K562 (cell line): ENCODE results near the gene AQP5. TPM values are rescaled to one million over a fixed set of nuclear protein-coding genes. Genes with fewer than 3 reads are reported as not detected.
A peak's percentile ranks its signal among the peaks of the same experiment; 100 is the strongest.

Source experiments
- HDGF ChIP-seq: fragments of 450-650 bp; IDR thresholded peaks from 2 replicates; pipeline ENCODE4 v1.6.1; 2016
- NFRKB ChIP-seq: fragments of 450-650 bp; IDR thresholded peaks from 2 replicates; pipeline ENCODE4 v1.6.1; 2016; ENCODE audit warnings: low read depth
- NRF1 ChIP-seq, 2 experiments: fragments of 450-650 bp; IDR thresholded peaks in 1 of 2; conservative IDR thresholded peaks in 1 of 2; 2 replicates each; pipeline ENCODE4 v1.6.1; 2014; ENCODE audit warnings: mild to moderate bottlenecking in 2 of 2
- POLR2H ChIP-seq: IDR thresholded peaks from 2 replicates; pipeline ENCODE4 v1.6.1; 2016; ENCODE audit warnings: missing genetic modification characterization, low read depth, mild to moderate bottlenecking, control low read depth, missing compliant biosample characterization, moderate library complexity
- RBM34 ChIP-seq: fragments of 200-400 bp; formaldehyde crosslinking; IDR thresholded peaks from 2 replicates; pipeline ENCODE4 v1.6.1; 2018; ENCODE audit warnings: low read length, borderline replicate concordance; ENCODE audit not compliant: insufficient read depth
- SMARCE1 ChIP-seq: fragments of 450-650 bp; IDR thresholded peaks from 2 replicates; pipeline ENCODE4 v1.7.1; 2016; ENCODE audit warnings: mild to moderate bottlenecking
- TAF9B ChIP-seq: fragments of 450-650 bp; IDR thresholded peaks from 2 replicates; pipeline ENCODE4 v1.6.1; 2018; ENCODE audit warnings: mild to moderate bottlenecking; ENCODE audit not compliant: partially characterized antibody
- ZNF24 ChIP-seq: fragments of 450-650 bp; IDR thresholded peaks from 2 replicates; pipeline ENCODE4 v1.6.1; 2016
- polyA plus RNA-seq, 8 experiments: library from polyadenylated mRNA; depleted of rRNA in 4 of 8; stranded (reverse) in 5 of 8; unstranded in 3 of 8; fragments of >200 nt; fragmentation: Nextera tagmentation in 2 of 8; fragmentation: Illumina TruSeq in 1 of 8; extraction: Ambion mirVana in 2 of 8; extraction: Trizol in 1 of 8; gene quantifications; 2 replicates each; pipeline versions ENCODE4 v1.2.1 to v1.2.3, GENCODE V29; 2011 to 2014; ENCODE audit warnings: inconsistent platforms in 1 of 8, missing spikeins in 1 of 8
- total RNA-seq, 7 experiments: library from RNA; depleted of rRNA in 6 of 7; stranded (reverse); fragments of >200 nt in 6 of 7; fragmentation: Illumina TruSeq in 2 of 7; extraction: Trizol in 2 of 7; gene quantifications; 2 replicates each; pipeline versions ENCODE4 v1.2.1 to v1.2.3, GENCODE V29; 2011 to 2021; ENCODE audit warnings: low replicate concordance in 1 of 7
- TF ChIP-seq, protein P1 (sequence below): sonication (generic); formaldehyde crosslinking; IDR thresholded peaks from 2 replicates; pipeline ENCODE4 v1.8.0; 2022; ENCODE audit warnings: mild to moderate bottlenecking, missing genetic modification reagents, borderline replicate concordance
- TF ChIP-seq, protein P2 (sequence below): fragments of 200-800 bp; sonication (Bioruptor generic); IDR thresholded peaks from 2 replicates; pipeline ENCODE4 v1.6.1; 2017; ENCODE audit warnings: missing genetic modification characterization, missing compliant biosample characterization
- TF ChIP-seq, protein P3 (sequence below): fragments of 200-600 bp; sonication (generic); IDR thresholded peaks from one replicate; pipeline ENCODE4 v1.6.1; 2012; ENCODE audit warnings: mild to moderate bottlenecking, low read depth, low read length, inconsistent platforms

The AQP5 gene
- total and polyA plus RNA-seq, 9 of the 15 experiments (the other 6 are each of a cell fraction or from before 2014, with no cell fraction given): not detected

DNA sequence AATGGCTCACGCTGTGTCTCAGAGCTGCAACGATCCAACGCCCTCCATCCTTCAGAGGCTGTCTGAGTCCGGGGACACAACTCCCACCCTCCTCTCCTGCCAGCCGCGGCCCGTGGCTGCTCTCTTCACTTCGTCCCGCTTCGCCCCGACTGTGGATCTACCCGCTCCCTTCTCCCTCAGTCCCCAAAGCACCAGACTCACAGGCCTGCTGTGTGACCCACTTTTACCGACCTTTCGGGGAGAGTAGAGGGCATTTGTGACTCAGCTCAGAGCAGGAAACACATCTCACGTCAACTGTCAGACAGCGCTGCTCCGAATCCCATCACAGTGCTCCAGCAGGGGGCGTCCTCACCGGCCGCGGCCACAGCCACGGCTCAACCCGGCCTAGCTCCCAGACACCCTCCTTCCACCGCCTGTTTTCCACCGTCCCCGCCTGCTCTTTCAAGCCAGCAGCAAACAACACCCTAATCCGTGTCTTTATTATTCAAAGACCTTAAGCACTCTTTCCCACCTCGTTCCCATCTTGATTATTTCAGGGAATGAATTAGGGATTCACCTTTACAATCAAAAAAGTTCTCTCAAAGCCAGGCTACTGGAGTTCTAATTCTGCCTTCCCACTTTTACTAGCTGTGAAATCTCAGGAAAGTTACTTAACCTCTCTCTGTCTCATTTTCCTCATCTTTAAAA lies 16.1 kb upstream of the AQP5 start (continued):
- TF ChIP-seq, protein P1, sequence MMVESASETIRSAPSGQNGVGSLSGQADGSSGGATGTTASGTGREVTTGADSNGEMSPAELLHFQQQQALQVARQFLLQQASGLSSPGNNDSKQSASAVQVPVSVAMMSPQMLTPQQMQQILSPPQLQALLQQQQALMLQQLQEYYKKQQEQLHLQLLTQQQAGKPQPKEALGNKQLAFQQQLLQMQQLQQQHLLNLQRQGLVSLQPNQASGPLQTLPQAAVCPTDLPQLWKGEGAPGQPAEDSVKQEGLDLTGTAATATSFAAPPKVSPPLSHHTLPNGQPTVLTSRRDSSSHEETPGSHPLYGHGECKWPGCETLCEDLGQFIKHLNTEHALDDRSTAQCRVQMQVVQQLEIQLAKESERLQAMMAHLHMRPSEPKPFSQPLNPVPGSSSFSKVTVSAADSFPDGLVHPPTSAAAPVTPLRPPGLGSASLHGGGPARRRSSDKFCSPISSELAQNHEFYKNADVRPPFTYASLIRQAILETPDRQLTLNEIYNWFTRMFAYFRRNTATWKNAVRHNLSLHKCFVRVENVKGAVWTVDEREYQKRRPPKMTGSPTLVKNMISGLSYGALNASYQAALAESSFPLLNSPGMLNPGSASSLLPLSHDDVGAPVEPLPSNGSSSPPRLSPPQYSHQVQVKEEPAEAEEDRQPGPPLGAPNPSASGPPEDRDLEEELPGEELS (CRISPR knock-in tag): no peak
- TF ChIP-seq NFRKB (no peak), SMARCE1 (peak; percentile 73), HDGF (0 out of 2 replicates have a peak, but pooled peaks have one; percentile 86), NRF1 (conservative IDR thresholded peaks at IDR 0.05 in 1 of 2, IDR thresholded peaks at IDR 0.05 in 1 of 2) (no peak; a peak in 1 of 4 replicates), TAF9B (no peak), RBM34 (no peak), POLR2H (tag) (no peak), ZNF24 (0 out of 2 replicates have a peak, but pooled peaks have one; percentile 38)
- TF ChIP-seq, protein P2, sequence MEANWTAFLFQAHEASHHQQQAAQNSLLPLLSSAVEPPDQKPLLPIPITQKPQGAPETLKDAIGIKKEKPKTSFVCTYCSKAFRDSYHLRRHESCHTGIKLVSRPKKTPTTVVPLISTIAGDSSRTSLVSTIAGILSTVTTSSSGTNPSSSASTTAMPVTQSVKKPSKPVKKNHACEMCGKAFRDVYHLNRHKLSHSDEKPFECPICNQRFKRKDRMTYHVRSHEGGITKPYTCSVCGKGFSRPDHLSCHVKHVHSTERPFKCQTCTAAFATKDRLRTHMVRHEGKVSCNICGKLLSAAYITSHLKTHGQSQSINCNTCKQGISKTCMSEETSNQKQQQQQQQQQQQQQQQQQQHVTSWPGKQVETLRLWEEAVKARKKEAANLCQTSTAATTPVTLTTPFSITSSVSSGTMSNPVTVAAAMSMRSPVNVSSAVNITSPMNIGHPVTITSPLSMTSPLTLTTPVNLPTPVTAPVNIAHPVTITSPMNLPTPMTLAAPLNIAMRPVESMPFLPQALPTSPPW (CRISPR knock-in tag): peak; percentile 41; the same call in 1 of the 2 replicates
- TF ChIP-seq, protein P3, sequence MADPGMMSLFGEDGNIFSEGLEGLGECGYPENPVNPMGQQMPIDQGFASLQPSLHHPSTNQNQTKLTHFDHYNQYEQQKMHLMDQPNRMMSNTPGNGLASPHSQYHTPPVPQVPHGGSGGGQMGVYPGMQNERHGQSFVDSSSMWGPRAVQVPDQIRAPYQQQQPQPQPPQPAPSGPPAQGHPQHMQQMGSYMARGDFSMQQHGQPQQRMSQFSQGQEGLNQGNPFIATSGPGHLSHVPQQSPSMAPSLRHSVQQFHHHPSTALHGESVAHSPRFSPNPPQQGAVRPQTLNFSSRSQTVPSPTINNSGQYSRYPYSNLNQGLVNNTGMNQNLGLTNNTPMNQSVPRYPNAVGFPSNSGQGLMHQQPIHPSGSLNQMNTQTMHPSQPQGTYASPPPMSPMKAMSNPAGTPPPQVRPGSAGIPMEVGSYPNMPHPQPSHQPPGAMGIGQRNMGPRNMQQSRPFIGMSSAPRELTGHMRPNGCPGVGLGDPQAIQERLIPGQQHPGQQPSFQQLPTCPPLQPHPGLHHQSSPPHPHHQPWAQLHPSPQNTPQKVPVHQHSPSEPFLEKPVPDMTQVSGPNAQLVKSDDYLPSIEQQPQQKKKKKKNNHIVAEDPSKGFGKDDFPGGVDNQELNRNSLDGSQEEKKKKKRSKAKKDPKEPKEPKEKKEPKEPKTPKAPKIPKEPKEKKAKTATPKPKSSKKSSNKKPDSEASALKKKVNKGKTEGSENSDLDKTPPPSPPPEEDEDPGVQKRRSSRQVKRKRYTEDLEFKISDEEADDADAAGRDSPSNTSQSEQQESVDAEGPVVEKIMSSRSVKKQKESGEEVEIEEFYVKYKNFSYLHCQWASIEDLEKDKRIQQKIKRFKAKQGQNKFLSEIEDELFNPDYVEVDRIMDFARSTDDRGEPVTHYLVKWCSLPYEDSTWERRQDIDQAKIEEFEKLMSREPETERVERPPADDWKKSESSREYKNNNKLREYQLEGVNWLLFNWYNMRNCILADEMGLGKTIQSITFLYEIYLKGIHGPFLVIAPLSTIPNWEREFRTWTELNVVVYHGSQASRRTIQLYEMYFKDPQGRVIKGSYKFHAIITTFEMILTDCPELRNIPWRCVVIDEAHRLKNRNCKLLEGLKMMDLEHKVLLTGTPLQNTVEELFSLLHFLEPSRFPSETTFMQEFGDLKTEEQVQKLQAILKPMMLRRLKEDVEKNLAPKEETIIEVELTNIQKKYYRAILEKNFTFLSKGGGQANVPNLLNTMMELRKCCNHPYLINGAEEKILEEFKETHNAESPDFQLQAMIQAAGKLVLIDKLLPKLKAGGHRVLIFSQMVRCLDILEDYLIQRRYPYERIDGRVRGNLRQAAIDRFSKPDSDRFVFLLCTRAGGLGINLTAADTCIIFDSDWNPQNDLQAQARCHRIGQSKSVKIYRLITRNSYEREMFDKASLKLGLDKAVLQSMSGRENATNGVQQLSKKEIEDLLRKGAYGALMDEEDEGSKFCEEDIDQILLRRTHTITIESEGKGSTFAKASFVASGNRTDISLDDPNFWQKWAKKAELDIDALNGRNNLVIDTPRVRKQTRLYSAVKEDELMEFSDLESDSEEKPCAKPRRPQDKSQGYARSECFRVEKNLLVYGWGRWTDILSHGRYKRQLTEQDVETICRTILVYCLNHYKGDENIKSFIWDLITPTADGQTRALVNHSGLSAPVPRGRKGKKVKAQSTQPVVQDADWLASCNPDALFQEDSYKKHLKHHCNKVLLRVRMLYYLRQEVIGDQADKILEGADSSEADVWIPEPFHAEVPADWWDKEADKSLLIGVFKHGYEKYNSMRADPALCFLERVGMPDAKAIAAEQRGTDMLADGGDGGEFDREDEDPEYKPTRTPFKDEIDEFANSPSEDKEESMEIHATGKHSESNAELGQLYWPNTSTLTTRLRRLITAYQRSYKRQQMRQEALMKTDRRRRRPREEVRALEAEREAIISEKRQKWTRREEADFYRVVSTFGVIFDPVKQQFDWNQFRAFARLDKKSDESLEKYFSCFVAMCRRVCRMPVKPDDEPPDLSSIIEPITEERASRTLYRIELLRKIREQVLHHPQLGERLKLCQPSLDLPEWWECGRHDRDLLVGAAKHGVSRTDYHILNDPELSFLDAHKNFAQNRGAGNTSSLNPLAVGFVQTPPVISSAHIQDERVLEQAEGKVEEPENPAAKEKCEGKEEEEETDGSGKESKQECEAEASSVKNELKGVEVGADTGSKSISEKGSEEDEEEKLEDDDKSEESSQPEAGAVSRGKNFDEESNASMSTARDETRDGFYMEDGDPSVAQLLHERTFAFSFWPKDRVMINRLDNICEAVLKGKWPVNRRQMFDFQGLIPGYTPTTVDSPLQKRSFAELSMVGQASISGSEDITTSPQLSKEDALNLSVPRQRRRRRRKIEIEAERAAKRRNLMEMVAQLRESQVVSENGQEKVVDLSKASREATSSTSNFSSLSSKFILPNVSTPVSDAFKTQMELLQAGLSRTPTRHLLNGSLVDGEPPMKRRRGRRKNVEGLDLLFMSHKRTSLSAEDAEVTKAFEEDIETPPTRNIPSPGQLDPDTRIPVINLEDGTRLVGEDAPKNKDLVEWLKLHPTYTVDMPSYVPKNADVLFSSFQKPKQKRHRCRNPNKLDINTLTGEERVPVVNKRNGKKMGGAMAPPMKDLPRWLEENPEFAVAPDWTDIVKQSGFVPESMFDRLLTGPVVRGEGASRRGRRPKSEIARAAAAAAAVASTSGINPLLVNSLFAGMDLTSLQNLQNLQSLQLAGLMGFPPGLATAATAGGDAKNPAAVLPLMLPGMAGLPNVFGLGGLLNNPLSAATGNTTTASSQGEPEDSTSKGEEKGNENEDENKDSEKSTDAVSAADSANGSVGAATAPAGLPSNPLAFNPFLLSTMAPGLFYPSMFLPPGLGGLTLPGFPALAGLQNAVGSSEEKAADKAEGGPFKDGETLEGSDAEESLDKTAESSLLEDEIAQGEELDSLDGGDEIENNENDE: no peak
